Measurements from ENCODE around the gene IL1RAPL1.

GRCh38 chrX:29841750-29842149 lies 1254.5 kb downstream of the IL1RAPL1 start:
- TF ChIP-seq EP300 (IDR thresholded peaks at IDR 0.05): no peak
- no peak for TF ChIP-seq CTCF (IDR thresholded peaks at IDR 0.05)
- no peak for TF ChIP-seq POLR2A (IDR thresholded peaks at IDR 0.05; ENCODE audit: low read depth)

Measured in esophagus muscularis mucosa (tissue), 4 donors.